Measurements from ENCODE around the gene UBR1.

GRCh38 chr15:43132830-43133429 lies 27.1 kb upstream of the UBR1 start:
- no peak for TF ChIP-seq EP300 (IDR thresholded peaks at IDR 0.05)
- TF ChIP-seq CTCF (IDR thresholded peaks at IDR 0.05): no peak
